Ammon's horn (tissue), 1 donor: ENCODE measurements around the gene ZMIZ1.

Source experiments
- DNase-seq: peaks from one replicate; pipeline ENCODE4 v3.0.0-alpha.2; 2016; ENCODE audit warnings: low spot score

ZMIZ1 gene

DNA sequence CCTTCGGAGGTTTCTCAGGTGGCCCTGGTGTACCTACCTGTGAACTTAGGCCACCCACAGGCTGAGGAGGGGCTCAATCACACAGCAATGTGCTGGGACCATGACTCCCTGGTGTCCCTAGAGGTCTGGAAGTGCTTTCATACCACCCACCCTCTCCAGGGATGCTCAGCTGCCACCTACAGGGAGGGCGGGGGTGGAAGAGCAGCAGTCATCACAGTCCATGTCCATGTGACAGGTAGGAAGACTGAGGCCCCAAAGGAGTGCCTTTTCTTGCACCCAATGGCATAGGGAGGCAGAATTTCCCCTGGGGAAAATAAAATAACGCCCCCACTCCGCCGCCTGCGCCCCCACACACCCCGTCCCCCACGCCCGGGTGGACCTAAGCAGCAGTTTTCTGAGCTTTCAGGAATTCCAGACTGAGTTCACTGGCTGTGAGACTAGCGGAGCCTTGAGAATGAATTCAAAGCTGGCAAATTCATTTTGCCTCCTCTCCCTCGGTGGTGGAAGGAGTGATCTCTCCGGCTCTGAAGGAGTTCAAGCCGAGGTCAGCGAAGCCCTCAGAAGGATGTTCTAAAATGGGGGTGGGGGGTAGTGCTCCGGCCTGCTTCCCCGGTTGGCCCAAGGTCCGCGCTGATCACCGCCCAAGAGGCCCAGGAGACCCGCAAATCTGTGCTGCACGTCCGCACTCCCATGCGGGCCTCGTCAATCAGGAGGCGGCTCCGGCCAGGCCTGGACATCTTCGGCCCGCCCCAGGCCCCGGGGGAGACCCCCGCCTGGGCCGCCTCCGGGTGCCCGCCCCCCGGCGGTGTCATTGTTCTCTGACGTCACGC, 2.1 kb upstream of the ZMIZ1 start:
- peak; percentile 59 for DNase-seq

DNA sequence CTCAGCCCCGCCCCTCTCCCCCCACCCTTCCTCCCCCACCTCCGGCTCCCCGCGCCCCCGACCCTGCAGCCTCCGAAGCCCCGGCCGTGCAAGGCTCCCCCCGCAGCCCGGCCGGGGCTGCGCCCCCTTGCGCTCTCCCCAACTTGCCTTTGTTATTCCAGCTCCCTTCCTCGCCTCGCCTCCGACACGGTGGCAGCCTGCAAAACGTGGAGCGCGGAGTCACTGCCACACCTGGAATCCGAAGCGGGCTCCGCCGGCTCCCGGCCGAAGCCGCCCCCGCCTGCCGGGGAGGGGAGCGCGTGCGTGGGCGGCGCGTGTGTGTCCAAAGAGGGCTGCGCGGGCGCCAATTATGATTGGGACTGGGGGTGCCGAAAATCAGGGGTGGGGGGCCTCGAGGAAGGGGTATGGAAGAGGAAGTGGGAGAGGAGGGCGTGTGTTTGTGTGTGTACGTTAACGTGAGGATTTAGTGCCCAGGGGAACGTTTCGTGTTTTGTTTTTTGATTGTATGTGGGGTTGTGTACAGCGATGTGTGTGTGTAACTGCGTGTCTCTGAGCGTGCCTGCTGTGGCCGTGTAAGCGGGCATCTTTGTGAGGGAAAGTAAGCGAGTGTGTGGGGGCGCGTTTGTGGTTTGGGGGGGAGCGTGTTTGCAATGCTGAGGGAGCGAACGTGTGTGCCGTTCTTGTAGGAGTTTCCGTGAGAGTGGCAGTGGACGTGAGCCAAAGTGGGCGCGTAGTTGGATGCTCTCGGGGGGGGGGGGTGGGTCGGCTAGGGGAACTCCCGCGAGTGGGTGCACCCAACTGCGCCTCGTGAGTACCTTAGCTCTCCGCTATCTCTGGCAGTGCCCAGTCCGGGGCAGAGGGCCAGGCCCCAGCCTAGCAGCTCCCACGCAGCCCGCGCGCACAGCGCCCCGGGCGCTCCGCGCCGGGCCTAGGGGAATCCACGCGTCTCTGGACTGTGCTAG, 1.2 kb upstream of the ZMIZ1 start:
- peak; percentile 85 for DNase-seq

DNA sequence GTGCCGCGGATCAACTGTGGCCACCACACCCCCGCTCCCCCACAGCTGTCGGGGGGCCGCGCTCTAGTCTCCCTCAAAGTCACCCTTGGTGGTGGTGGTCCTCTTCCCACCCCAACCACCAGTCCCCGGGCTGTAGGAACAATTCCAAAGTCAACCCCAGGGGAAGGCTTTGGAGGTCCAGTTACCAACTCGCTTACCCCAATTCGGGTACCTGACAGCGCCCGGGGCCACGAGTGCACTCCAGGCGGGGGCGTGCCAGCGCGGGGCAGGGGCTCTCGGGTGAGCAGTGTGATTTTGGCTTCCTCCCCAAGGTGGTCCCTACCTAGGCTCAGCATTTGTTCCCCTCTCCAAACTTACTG, 584 bp upstream of the ZMIZ1 start:
- DNase-seq: no peak

DNA sequence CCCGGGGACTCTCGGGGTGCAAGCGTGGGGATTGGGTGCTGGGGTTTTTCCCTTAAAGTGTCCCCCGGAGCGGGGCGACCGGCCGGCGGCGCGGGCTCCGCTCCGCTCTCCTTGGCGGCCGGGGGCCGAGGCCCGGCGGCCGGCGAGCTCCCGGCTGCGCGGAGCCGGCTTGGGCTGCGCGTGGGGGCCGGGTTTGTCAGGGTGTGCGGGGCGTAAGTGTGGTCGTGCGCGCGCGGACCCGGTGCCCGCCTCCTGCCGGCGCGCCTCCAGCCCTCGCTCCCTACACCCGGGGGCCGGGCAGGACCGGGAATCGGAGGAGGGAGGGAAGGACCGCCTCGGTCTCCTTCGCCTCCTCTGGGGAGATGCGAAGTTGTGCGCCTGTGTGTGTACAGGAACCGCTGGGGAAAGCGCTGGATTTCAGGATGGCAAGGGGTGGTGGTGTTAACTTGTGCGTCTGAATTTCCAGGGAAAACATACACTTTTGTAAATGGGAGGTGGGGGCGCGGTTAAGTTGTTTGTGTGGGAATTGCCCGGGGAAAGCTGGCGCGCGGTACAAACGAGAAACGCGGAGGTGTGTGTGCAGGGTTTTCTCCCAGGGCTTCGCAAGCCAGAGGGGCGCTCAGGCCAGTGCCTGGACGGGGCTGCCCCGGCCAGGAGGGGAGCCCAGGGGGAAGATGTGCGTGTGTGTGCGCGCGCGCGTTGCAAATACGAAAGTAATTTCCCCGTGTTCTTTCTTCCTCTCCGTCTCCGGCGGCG, 737 bp downstream of the ZMIZ1 start:
- peak; percentile 48 for DNase-seq

DNA sequence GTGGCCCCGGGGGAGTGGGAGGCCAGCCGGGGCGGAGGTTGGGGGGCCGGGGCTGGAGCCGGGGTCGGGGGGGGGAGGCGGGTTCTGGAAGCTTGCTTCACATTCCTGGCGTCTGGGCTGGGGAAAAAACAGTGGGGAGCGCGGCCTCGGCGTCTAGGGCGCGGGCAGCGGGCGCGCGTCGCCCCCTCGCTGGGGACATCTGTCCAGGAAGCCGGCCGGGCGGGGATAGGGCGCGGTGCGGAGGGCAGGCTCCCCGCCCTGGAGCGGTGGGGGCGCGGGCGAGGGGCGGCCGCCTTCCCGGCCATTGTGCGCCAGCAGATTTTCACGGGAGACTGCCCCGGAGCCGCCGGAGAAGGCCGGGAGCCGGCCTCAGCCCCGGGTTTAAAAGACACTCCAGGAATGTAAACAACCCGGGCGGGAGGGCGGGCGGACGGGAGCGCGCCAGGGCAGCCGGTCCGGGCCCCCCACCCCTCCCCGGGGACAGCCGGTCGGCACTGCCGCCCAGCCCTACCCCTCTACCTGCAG, 1.4 kb downstream of the ZMIZ1 start:
- DNase-seq: peak; percentile 39

DNA sequence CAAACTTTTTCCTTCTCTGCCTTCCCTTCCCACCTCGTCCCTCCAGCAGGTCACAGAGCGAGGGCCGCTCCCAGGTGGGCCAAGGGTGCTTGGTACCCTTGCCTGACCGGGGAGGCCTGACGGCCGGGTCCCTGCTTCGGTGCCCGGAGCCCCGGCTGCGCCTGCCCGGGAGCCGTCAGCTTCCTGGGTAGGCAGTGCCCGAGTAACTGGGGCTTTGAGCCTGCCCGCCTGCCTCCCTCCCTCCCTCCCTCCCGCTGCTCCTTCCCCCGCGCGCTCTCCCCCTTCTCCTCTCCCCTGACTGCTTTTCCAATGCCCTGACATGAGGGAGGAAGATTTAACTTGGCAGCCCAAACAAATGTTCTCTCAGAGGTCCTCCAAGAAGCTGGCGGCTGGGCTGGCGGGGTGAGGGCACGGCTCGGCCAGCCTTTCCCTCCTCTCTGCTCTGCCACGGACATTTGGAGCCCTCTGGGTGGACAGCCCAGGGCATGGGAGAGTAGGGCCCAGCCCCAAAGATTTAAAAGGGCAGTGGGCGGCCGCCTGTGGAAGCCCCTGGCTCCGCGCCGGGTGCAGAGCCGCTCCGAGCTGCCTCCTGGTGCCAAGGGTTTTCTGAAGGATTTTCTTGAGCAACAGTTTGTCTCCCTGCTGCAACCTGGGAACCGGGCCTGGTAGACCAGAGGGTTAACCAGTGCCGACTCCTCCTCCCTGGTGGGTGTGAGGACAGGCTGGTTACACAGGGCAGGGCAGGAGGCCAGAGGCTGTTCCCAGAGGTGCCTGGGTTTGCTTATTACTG, 2.0 kb downstream of the ZMIZ1 start:
- peak; percentile 91 for DNase-seq

DNA sequence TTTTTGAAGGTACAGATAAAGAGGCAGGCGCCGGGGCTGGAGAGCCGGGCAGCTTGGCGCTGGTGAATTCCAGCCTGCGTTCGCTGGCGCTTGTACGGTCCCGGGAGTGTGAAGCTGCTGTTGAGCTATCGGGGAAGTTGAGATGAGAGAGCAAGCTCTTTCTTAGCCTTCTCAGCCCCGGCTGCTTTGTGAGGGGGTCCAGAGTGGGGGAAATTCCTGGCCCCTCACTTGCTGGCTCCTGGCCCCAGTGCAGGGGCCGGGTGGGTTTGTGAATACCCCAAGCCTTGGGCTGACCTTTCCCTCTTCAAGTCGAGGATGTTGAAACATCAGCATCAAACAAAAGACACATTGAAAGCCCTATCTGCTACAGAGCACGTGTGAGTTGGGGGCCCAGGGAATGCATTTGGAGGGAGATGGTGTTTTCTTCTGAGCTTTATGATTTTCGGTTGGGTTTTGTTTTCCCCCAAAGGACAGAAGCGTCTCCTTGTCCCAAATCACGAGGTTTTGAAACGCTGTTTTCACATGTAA, 2.7 kb downstream of the ZMIZ1 start:
- no peak for DNase-seq

DNA sequence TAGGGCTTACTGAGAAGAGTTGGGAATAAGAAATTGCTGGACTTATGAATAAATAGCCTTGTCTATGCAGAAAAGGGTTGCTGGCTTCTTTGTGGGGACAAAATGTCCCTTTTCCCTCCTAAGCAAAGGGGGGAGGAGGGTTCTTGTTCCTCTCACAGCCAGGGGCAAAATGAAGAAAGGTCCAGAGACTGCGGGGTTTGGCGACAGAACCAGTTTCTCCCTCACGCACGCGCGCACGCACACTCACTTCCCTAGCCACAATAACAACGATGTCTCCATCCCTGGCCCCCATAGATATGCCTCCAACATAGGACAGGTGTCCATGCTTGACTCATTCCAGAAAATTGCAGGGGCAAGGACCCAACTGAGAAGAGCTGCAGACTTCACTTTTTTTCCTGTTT, 3.3 kb downstream of the ZMIZ1 start:
- DNase-seq: peak; percentile 65

DNA sequence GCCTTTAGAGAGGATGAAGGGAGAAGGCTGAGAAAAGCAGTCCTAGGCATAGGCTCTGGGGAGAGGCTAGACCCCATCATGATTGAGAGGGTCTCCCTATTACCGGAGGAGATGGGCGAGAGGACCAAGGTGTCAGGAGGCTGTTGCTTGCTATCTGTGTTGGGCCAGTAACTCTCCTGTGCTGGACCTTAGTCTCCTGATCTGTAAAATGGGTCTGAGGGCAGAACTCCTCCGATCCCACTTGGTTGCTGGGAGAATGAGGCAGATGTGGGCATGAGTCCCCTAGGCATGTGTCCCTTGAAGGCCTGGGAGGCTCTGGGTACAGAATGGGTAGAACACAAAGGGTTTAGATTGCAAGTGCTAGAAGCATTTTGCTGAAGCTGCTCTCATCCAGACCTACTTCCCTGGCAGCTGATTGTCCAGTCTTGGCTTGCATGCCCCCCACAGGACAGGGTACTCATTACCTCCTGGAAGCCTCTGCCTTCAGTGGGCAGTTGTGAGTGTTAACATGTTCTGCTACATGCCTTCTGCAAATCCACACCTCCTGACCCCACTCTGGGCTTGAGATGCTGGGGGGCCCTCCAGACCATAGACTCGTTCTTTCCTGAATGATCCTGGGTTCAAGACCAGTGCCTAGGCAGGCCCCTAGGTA, 4.4 kb downstream of the ZMIZ1 start:
- no peak for DNase-seq

DNA sequence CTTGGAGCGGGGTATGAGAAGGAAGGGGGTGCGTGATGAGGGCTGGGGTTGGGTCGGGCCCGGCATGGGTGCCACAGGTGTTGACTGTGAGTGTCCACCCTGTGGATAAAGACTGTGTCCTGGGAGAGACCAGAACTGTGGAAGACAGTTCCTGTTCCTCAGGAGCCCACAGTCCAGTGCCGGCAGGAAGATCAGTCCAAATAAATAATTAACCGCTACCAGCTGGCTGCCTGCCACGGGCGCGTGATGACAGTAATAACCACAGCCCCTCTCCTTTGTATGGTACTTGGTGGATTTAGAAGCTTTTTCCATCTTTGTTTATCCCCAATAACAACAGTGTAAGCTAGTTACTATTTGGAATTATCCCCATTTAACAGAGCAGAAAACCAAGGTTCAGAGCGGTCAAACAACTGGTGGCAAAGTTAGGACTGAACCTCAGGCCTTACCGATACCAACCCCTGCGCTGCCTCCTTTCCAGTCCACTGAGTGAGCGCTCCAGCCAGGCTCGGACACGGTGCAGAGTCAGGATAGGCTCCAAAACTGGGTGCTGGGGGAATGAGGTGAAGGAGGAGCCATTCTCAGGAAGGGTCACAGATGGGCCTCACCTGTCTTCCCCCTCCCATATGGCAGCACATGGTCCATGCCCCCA, 5.1 kb downstream of the ZMIZ1 start:
- DNase-seq: no peak

DNA sequence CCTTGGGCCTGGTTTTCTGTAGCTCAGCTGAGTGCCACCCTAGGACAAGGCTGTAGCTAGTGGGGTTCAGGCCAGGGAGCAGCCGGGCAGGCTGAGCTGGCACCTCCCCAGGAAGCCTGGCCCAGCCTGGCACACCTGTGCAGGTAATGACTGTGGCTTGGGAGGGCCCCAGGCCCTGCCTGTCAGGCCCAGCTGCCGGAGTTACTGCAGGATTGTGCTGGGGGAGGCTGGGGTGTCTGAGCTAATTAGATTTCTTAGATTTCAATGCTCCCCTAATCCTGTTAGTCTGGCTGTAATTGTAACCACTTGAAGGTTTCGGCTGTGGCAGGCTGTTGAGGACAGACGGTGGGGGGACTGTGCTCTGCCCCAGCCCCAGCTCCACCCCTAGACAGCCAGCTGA, 6.0 kb downstream of the ZMIZ1 start:
- DNase-seq: no peak

DNA sequence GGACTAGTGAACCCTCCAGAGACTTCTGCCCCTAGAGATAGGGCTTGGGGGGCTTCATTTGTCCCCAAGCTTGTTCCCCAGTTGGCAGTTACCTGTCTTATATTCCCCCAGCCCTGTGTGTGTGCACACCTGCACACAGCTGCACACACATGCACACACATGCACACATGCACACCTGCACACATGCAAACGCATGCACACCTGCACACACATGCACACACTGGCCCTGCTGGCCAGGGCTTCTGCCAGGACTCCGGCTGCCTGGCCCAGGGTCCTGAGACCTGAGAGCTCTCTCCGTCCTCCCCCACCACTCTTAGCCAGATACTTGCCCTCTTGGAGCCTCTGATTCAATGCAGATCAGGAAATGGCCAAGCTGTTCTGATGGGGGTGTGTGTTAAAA, 6.7 kb downstream of the ZMIZ1 start:
- no peak for DNase-seq

DNA sequence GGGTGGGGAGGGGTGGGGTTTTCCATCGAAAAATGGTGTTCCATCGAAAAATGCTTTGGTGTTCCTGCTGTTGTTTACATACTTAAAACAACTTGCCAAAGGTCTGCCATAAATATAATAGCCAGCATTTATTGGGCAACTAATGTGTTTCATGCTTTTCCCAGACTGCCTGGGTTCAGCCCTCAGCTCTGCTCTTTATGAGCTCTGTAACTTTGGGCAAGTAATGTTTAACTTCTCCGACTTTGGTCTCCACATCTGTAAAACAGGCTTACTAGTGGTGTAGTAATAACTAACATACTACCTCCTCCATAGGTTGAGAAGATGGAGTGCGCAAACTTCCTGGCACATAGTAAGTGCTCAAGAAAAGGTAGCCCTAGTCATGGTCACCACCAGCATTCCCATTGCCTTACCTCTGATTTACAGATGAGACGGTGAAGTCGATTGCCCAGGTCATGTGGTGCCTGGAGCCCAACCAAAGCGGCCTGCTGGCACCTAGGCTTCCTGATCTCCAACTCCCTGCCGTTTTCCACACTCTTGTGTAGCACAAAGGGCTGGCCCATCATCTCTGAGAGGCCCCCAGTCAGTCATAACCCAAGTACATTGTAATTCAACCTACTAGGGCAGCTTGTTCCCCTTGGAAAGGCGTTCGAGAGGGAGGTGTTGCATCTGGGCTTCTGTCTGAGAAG, 8.9 kb downstream of the ZMIZ1 start:
- DNase-seq: no peak

DNA sequence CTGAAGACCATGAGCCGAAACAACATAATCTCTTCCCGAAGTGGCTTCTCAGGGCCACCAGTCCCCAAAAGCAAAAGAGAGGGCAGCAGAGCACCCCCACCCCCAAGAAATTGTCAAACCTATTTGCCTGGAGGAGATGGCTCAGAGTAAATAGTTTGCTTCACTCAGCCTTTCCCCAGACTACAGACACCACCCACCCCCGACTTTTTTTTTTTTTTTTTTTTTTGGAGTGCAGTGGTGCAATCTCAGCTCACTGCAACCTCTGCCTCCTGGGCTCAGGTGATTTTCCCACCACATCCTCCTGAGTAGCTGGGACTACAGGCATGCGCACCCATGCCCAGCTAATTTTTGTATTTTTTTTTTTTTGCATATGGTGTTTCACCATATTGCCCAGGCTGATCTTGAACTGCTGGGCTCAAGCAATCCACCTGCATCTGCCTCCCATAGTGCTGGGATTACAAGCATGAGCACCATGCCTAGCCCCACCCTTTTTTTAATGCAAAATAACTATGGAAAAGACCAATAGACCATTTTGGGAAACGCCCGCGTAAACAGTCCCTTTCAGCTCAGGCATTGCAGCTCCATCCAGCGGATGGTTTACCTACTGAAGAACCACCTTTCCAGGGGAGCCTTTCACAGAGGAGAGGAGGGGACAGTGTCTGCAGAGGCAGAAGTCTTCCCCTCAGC, 9.7 kb downstream of the ZMIZ1 start:
- no peak for DNase-seq

DNA sequence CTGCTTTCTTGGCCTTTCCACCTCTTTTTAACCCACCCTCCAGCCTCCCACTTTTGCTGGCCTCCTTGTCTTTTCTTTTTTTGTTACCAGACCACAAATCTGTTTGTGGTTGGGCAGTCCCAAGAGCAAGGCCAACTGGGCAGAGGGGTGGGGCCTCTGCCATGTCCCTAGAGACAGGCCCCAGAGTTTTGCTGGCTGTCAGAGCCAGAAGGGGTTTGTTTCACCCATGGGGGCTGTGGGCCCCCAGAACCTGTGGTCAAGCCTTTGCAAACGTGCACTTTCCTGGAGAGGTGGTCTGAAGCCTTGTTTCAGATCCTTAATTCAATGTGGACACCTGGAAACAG, 10.3 kb downstream of the ZMIZ1 start:
- DNase-seq: no peak

DNA sequence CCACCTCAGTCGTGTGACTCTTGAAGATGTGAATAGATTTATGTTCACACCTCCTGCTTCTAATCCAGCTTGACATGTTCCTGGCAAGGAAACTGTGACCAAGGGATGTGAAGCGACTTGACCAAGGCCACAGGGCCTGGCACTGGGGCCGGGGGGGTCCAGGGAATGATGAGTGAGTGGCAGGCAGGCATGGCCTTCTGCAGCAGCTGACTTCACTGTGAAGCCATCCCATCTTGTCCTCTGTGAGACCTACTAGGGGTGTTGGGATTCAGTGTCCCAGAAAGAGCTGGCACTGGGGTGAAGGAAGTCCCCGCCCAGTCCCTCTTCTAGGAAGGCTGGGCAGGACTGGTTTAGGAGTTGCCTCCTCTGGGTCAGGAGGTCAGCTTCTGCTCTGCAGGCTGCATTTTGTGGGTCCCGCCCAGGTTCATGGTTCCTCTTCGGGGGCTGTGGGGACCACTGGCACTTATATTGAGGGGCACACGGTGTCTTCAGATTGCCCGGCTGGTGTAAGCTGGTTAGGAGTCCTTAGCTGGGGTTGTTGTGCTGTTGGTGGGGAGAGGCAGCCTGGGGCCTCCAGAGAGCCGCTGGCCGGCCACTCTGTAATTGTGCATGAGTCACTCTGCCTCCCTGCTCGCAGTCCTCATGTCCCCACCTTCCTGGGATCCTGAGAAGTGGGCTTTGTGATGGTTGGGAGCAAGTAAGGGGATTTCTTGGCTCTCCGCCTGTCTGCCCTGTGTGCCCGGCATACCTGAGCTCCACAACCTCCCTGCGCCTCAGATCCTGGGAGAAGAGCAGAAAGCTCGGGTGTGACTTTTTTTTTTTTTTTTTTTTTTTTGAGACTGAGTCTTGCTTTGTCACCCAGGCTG, 11.0 kb downstream of the ZMIZ1 start:
- no peak for DNase-seq

DNA sequence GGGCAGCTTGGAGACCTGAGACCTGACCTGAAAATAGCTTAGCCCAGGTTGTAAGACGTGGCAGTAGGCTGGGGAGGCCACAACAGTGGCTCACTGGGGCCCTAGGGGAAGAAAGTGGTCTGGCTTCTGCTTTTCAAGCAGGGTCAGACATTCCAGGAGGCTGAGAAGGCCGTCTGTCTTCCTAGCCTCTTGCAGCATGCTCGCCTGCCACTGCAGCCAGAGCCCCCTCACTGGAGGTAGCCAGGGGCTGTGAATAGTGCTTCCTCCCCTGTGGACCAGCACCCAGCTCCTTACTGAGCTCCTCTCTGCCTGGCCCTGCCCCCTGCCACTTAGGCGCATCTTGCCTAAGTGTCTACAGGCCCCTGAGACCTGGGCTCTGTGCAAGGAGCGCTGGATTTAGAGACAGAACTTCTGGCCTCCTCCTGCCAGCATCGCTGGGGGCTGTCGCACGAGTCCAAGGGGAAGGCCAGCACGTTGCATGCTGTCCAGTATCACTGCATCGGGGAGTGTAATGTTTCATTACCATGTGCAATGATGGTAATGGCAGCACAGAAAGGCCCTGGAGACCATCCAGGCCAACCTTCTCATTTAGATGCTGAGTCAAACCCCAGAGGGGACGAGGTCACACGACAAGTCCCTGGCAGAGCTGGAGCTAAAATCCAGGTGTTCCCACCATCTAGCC, 12.7 kb downstream of the ZMIZ1 start:
- no peak for DNase-seq

DNA sequence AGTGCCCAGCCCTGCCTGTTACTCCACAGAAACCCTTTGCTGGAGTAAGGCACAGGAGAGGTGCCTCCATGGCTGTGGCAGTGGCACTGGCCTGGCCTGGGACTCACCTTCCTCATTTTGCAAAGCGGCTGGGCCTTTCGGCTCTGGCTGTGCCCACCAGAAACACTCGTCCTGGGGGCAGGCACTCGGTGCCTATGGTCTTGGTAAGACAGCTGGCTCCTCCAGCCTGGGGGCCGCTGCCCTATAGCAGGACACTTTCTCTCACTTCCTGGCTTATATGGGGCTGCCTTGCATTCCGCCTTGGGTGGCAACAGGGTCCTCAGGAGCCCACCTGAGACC, 13.2 kb downstream of the ZMIZ1 start:
- no peak for DNase-seq
